Measurements from ENCODE around the gene PSME2. TPM values are rescaled to one million over a fixed set of nuclear protein-coding genes. Genes with fewer than 3 reads are reported as not detected.

PSME2 gene
- total RNA-seq, 1 experiment from 2014 or later: 126 TPM

GRCh38 chr14:24155100-24155499 is 8.7 kb upstream of the PSME2 start:
- Mint-ChIP-seq H3K4me1 (no peaks in the 10 kb centered on the region), H3K36me3 (ENCODE audit: insufficient read depth in 1 of 3, low read depth in 3 of 3) (peaks cover 49 to 78% (median 65%) of the 10 kb centered on the region in 3 experiments), H3K4me3 (no peak overlapping the region), H3K9me3 (no peaks in the 10 kb centered on the region), H3K27ac (no peak overlapping the region), H3K27me3 (ENCODE audit: low read depth) (no peaks in the 10 kb centered on the region)
- Histone ChIP-seq H2AFZ (ENCODE audit: low read length) (no peak overlapping the region), H3K14ac (ENCODE audit: insufficient read depth, low read length) (no peak overlapping the region), H3K4me2 (ENCODE audit: insufficient read depth, insufficient read length, low read length) (no peak overlapping the region), H3K27ac (ENCODE audit: insufficient read length, low read depth, low read length) (no peak overlapping the region), H3K9ac (ENCODE audit: extremely low read depth, insufficient read length, low read length) (no peak overlapping the region), H3K4me1 (ENCODE audit: insufficient read depth, low read length) (no peaks in the 10 kb centered on the region), H4K91ac (ENCODE audit: insufficient read length, low read depth, low read length) (no peak overlapping the region), H4K5ac (ENCODE audit: insufficient read length, low read depth, low read length) (no peak overlapping the region), H2BK120ac (ENCODE audit: low read depth, low read length, poor library complexity, severe bottlenecking) (no peak overlapping the region), H4K20me1 (ENCODE audit: control insufficient read depth, insufficient read depth, insufficient read length) (no peaks in the 10 kb centered on the region), H2AK5ac (ENCODE audit: insufficient read length, low read length) (no peak overlapping the region), H3K23me2 (ENCODE audit: insufficient read length, low read depth, low read length, poor library complexity, severe bottlenecking) (no peaks in the 10 kb centered on the region), H2BK20ac (ENCODE audit: low read depth, low read length, poor library complexity, severe bottlenecking) (no peak overlapping the region), H3K9me3 (ENCODE audit: control insufficient read depth, low read depth, low read length) (no peaks in the 10 kb centered on the region), H3K79me1 (ENCODE audit: insufficient read depth, low read depth, low read length, poor library complexity, severe bottlenecking) (no peaks in the 10 kb centered on the region), H2BK15ac (ENCODE audit: low read depth, low read length) (no peak overlapping the region), H2BK5ac (ENCODE audit: insufficient read length, low read length) (no peak overlapping the region), H3K79me2 (ENCODE audit: insufficient read depth, low read length) (no peaks in the 10 kb centered on the region), H2BK12ac (ENCODE audit: insufficient read length, low read depth, low read length) (no peak overlapping the region), H3K56ac (ENCODE audit: insufficient read length, low read depth, low read length) (no peak overlapping the region), H3T11ph (ENCODE audit: low read length) (no peak overlapping the region), H3K23ac (ENCODE audit: insufficient read length, low read depth, low read length) (no peak overlapping the region), H3K18ac (ENCODE audit: insufficient read length, low read depth, low read length) (no peak overlapping the region), H3K4ac (ENCODE audit: low read depth, low read length) (no peak overlapping the region), H3K27me3 (ENCODE audit: insufficient read depth, low read length) (no peaks in the 10 kb centered on the region), H4K8ac (replicated peaks; ENCODE audit: insufficient read length, low read depth, low read length) (no peak overlapping the region)
- no peak for TF ChIP-seq CTCF (conservative IDR thresholded peaks at IDR 0.05)
- DNase-seq: no peak
- no CpG with 5 or more reads among the region's 10 CpGs for WGBS (ENCODE audit: extremely low coverage, insufficient read length, low lambda C conversion rate)
